H1 (cell line): ENCODE measurements around the gene CACNG4. TPM values are rescaled to one million over a fixed set of nuclear protein-coding genes. Genes with fewer than 3 reads are reported as not detected.
A peak's percentile ranks its signal among the peaks of the same experiment; 100 is the strongest.

Experiments used
- CTCF ChIA-PET: fragments of 300-600 bp; sonication (Branson Sonifier 250); formaldehyde crosslinking; loops from one replicate; lab custom pipeline; 2021; ENCODE audit not compliant: partially characterized antibody; lab: Charles Lee
- POLR2A ChIA-PET: fragments of 300-600 bp; sonication (Branson Sonifier 250); formaldehyde crosslinking; loops from one replicate; lab custom pipeline; 2021; ENCODE audit warnings: inconsistent platforms; ENCODE audit not compliant: partially characterized antibody; lab: Charles Lee
- DNase-seq, 2 experiments: peaks; one replicate each; pipeline versions ENCODE4 v3.0.0 to v3.0.0-alpha.2; 2010 to 2022; ENCODE audit warnings: low spot score in 2 of 2, low read depth in 1 of 2, mixed read lengths in 1 of 2
- FAIRE-seq: peaks from 2 replicates; lab custom pipeline; 2011; peaks lifted over from hg19 to GRCh38; lab: Jason Lieb, UNC
- H2AFZ ChIP-seq: 2 replicates; pipeline ENCODE4 v1.8.1; 2012; ENCODE audit warnings: low read length, inconsistent platforms
- H2AK5ac ChIP-seq: 2 replicates; pipeline ENCODE4 v1.6.1; 2013; ENCODE audit warnings: low read depth, low read length
- H2BK120ac ChIP-seq: replicated peaks from 2 replicates; pipeline ENCODE3; 2013; ENCODE audit warnings: low read depth, low read length, inconsistent platforms
- H2BK12ac ChIP-seq: 2 replicates; pipeline ENCODE4 v1.6.1; 2013; ENCODE audit warnings: low read depth, low read length
- H2BK15ac ChIP-seq: 2 replicates; pipeline ENCODE4 v1.6.1; 2013; ENCODE audit warnings: low read length
- H2BK20ac ChIP-seq: 2 replicates; pipeline ENCODE4 v1.6.1; 2013; ENCODE audit warnings: low read length
- H2BK5ac ChIP-seq: 2 replicates; pipeline ENCODE4 v1.6.1; 2013; ENCODE audit warnings: low read depth, low read length
- H3K14ac ChIP-seq: 2 replicates; pipeline ENCODE4 v1.6.1; 2013; ENCODE audit warnings: inconsistent platforms; ENCODE audit not compliant: insufficient read length
- H3K18ac ChIP-seq: 2 replicates; pipeline ENCODE4 v1.6.1; 2013; ENCODE audit warnings: low read length; ENCODE audit errors: extremely low read depth
- H3K23ac ChIP-seq: 2 replicates; pipeline ENCODE4 v1.6.1; 2013; ENCODE audit warnings: inconsistent platforms; ENCODE audit not compliant: insufficient read length
- H3K23me2 ChIP-seq: 2 replicates; pipeline ENCODE4 v1.6.1; 2013; ENCODE audit warnings: low read depth, low read length
- H3K27ac ChIP-seq: 2 replicates; pipeline ENCODE4 v1.6.1; 2011; ENCODE audit warnings: low read depth, low read length, inconsistent platforms
- H3K27me3 ChIP-seq, 4 experiments: replicated peaks in 1 of 4; 1 replicate in 1 of 4; 2 replicates in 3 of 4; pipeline versions ENCODE4 v1.6.1 to v1.8.1; 2011 to 2013; ENCODE audit warnings: low read length in 3 of 4, mild to moderate bottlenecking in 3 of 4, inconsistent platforms in 2 of 4, mixed read lengths in 2 of 4, moderate library complexity in 1 of 4; ENCODE audit not compliant: control insufficient read depth in 3 of 4, insufficient read depth in 3 of 4; ENCODE audit errors: extremely low read depth in 1 of 4
- H3K36me3 ChIP-seq, 4 experiments: 2 replicates each; pipeline versions ENCODE4 v1.6.1 to v1.8.1; 2011 to 2013; ENCODE audit warnings: mild to moderate bottlenecking in 4 of 4, low read length in 3 of 4, moderate library complexity in 2 of 4, control low read depth in 1 of 4, inconsistent platforms in 1 of 4; ENCODE audit not compliant: insufficient read depth in 4 of 4, control insufficient read depth in 2 of 4
- H3K4ac ChIP-seq: replicated peaks from 2 replicates; pipeline ENCODE3; 2013; ENCODE audit warnings: low read length, low read depth, mixed read lengths, inconsistent platforms; ENCODE audit not compliant: insufficient read length
- H3K4me1 ChIP-seq, 4 experiments: replicated peaks in 1 of 4; 1 replicate in 1 of 4; 2 replicates in 3 of 4; pipeline versions ENCODE4 v1.6.1 to v1.8.1; 2011 to 2013; ENCODE audit warnings: low read length in 3 of 4, inconsistent platforms in 2 of 4, mixed read lengths in 1 of 4; ENCODE audit not compliant: insufficient read depth in 4 of 4, control insufficient read depth in 3 of 4
- H3K4me2 ChIP-seq, 2 experiments: 2 replicates each; pipeline versions ENCODE4 v1.6.1 to v1.8.1; 2011 to 2013; ENCODE audit warnings: low read depth in 2 of 2, low read length in 2 of 2, control low read depth in 1 of 2, inconsistent platforms in 1 of 2, mild to moderate bottlenecking in 1 of 2; ENCODE audit not compliant: insufficient read depth in 1 of 2
- H3K4me3 ChIP-seq, 4 experiments: fragments of 200-600, 300-600 bp in 1 of 4; sonication (generic), shearing (Covaris generic), sonication (Bioruptor Twin) in 1 of 4; 2 replicates each; pipeline versions ENCODE4 v1.5.1 to v1.8.1; 2011 to 2016; ENCODE audit warnings: low read length in 4 of 4, low read depth in 3 of 4, control low read depth in 2 of 4, inconsistent platforms in 2 of 4, mild to moderate bottlenecking in 2 of 4, mixed read lengths in 1 of 4, moderate library complexity in 1 of 4; ENCODE audit not compliant: insufficient read depth in 2 of 4; ENCODE audit errors: extremely low read depth in 1 of 4
- H3K56ac ChIP-seq: replicated peaks from 2 replicates; pipeline ENCODE3; 2013; ENCODE audit warnings: low read depth, mild to moderate bottlenecking, mixed read lengths, low read length, inconsistent platforms; ENCODE audit not compliant: insufficient read length
- H3K79me1 ChIP-seq: 2 replicates; pipeline ENCODE4 v1.6.1; 2013; ENCODE audit warnings: low read depth, low read length, control low read depth
- H3K79me2 ChIP-seq, 2 experiments: 2 replicates each; pipeline versions ENCODE4 v1.6.1 to v1.8.1; 2012 to 2013; ENCODE audit warnings: low read length in 2 of 2, mild to moderate bottlenecking in 2 of 2, inconsistent platforms in 1 of 2; ENCODE audit not compliant: insufficient read depth in 2 of 2, control insufficient read depth in 1 of 2
- H3K9ac ChIP-seq, 4 experiments: replicated peaks in 1 of 4; 1 replicate in 1 of 4; 2 replicates in 3 of 4; pipeline versions ENCODE4 v1.6.1 to v1.8.1; 2011 to 2013; ENCODE audit warnings: low read depth in 3 of 4, low read length in 3 of 4, control low read depth in 2 of 4, mild to moderate bottlenecking in 2 of 4, moderate library complexity in 2 of 4, inconsistent platforms in 1 of 4; ENCODE audit errors: extremely low read depth in 1 of 4
- H3K9me3 ChIP-seq, 2 experiments: 2 replicates each; pipeline versions ENCODE4 v1.6.1 to v1.8.1; 2012 to 2013; ENCODE audit warnings: mild to moderate bottlenecking in 2 of 2, moderate library complexity in 2 of 2, control low read depth in 1 of 2, inconsistent platforms in 1 of 2, low read depth in 1 of 2, low read length in 1 of 2, mixed read lengths in 1 of 2; ENCODE audit not compliant: insufficient read depth in 2 of 2
- H4K20me1 ChIP-seq, 2 experiments: replicated peaks in 1 of 2; 2 replicates each; pipeline versions ENCODE3 to v1.8.1; 2011 to 2013; ENCODE audit warnings: inconsistent platforms in 2 of 2, low read length in 2 of 2, mild to moderate bottlenecking in 1 of 2; ENCODE audit not compliant: insufficient read depth in 2 of 2, control insufficient read depth in 1 of 2
- H4K5ac ChIP-seq: 2 replicates; pipeline ENCODE4 v1.6.1; 2013; ENCODE audit warnings: low read length, low read depth, mixed read lengths, inconsistent platforms; ENCODE audit not compliant: insufficient read length
- H4K8ac ChIP-seq: 2 replicates; pipeline ENCODE4 v1.8.0; 2013; ENCODE audit warnings: mild to moderate bottlenecking, moderate library complexity, low read length, inconsistent platforms; ENCODE audit not compliant: insufficient read depth; ENCODE audit errors: extremely low read depth
- H4K91ac ChIP-seq: replicated peaks from 2 replicates; pipeline ENCODE3; 2013; ENCODE audit warnings: low read length, mixed read lengths, inconsistent platforms; ENCODE audit not compliant: insufficient read length
- TAF1 ChIP-seq: IDR thresholded peaks from 2 replicates; pipeline ENCODE4 v1.6.1; 2011; ENCODE audit warnings: mild to moderate bottlenecking, low read depth, low read length
- WGBS, 2 experiments: shearing (Covaris generic) in 1 of 2; methylation state at CpG; one replicate each; pipeline versions ENCODE4 v1.1.6 to v1.1.7; 2013 to 2015; ENCODE audit warnings: low lambda C conversion rate in 2 of 2, mixed read lengths in 2 of 2, inconsistent platforms in 1 of 2, low coverage in 1 of 2, missing lambda C conversion rate in 1 of 2; ENCODE audit not compliant: insufficient replicate concordance in 2 of 2, insufficient coverage in 1 of 2, insufficient read length in 1 of 2; ENCODE audit errors: extremely low coverage in 1 of 2, missing lambda C conversion rate in 1 of 2; 5-methylcytosine and 5-hydroxymethylcytosine counted together
- polyA plus RNA-seq, 7 experiments: library from polyadenylated mRNA; depleted of rRNA in 3 of 7; stranded (reverse) in 5 of 7; unstranded in 2 of 7; fragments of >200 nt in 5 of 7; fragments of 200-250 nt in 2 of 7; gene quantifications; 1 replicate in 5 of 7; 2 replicates in 1 of 7; 4 replicates in 1 of 7; pipeline versions ENCODE4 v1.2.1 to v1.2.3, GENCODE V29; 2011 to 2013; ENCODE audit warnings: missing spikeins in 2 of 7, mixed read lengths in 2 of 7
- total RNA-seq: library from RNA; stranded (reverse); fragmentation: NEBNext Ultra II Directional; extraction: Animal tissue kit (Norgen Biotek cat#: 25700); gene quantifications from 2 replicates; pipeline ENCODE4 v1.2.1, GENCODE V29; 2021

Gene CACNG4
- total and polyA plus RNA-seq, 2 of the 8 experiments (the other 6 are each of a cell fraction or from before 2014, with no cell fraction given) = 3.6 to 5.6 TPM

DNA sequence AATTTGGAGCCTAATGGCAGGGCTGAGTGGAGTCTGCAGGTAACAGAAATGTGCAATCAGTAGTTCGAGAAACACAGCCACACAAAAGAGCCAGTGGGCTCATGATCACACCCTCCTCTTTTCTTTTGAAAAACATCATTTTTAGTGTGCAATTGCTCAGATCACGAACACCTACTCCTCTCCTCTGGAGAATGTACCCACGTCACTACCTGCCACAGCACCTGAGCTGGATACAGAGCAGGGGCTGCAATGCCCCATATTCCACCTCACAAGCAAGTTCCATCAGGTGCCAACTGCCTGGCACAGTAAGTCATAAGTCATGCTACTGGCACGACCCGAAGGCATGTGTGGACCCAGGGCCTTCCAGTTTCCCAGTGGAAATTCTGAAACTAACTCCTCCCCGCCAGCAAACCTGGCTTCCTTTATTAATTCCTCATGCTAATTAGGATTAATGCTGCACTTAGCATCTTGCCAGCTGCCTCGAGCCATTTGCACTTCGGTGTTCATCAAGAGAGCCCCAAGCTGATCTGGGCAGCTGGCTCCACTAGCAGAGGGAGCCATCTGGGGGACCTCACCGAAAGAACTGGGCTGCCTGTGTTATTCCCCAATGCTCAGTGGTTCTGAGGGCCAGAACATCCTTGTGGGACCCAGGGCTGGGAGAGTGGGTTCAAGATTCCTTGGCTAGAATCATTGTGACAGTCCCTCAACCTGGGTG is 2.4 kb downstream of the CACNG4 start:
- Histone ChIP-seq H3K4me2 (peak overlapping the region; percentile 94 to 99; a peak in 3 of 4 replicates), H3K23me2 (peaks cover 17% of the 10 kb centered on the region), H3K14ac (no peak overlapping the region), H3K9ac (no peak overlapping the region), H3K79me1 (no peaks in the 10 kb centered on the region; the same call in none of the 2 replicates), H3K27ac (no peak overlapping the region), H2BK120ac (no peak overlapping the region), H4K91ac (no peak overlapping the region), H3K4me3 (peak overlapping the region in 1 of 4 experiments; percentile 69; a peak in 2 of 8 replicates), H4K20me1 (peaks cover 2 to 6% of the 10 kb centered on the region in 2 experiments), H2AK5ac (0 out of 2 replicates have a peak overlapping the region, but pooled peaks have one; percentile 4), H3K4me1 (peaks cover 4 to 9% (median 6%) of the 10 kb centered on the region in 4 experiments; a peak in 6 of 7 replicates), H3K79me2 (no peaks in the 10 kb centered on the region), H3K9me3 (no peaks in the 10 kb centered on the region), H2AFZ (no peak overlapping the region), H3K18ac (no peak overlapping the region), H4K5ac (no peak overlapping the region), H2BK12ac (no peak overlapping the region), H2BK15ac (no peak overlapping the region), H2BK20ac (no peak overlapping the region), H3K36me3 (no peaks in the 10 kb centered on the region), H3K23ac (no peak overlapping the region), H3K56ac (no peak overlapping the region), H3K27me3 (peaks cover 6 to 49% (median 42%) of the 10 kb centered on the region in 4 experiments), H3K4ac (no peak overlapping the region), H2BK5ac (no peak overlapping the region), H4K8ac (no peak overlapping the region; the same call in 1 of the 2 replicates)
- 87% methylated on average over 9 of the region's 9 CpGs; no CpG with 5 or more reads in 1 of the 2 experiments for WGBS, 2 experiments
- FAIRE-seq (no peak), DNase-seq (no peak)
- TF ChIP-seq TAF1 = no peak
- POLR2A ChIA-PET = no interaction called here
- CTCF ChIA-PET = interaction anchor here (0.6 to 2.2 kb wide), 8 partner anchors 15 to 324 kb away, joined by 3 to 5 read pairs (median 3); no protein-coding TSS in a partner anchor
